GM18526 (cell line): ENCODE measurements around the gene JPH2.

Experiments
- POLR2A ChIP-seq: IDR thresholded peaks from 3 replicates; pipeline ENCODE4 v1.6.1; 2011; ENCODE audit not compliant: insufficient read length; ENCODE audit errors: extremely low read depth

Gene JPH2

DNA sequence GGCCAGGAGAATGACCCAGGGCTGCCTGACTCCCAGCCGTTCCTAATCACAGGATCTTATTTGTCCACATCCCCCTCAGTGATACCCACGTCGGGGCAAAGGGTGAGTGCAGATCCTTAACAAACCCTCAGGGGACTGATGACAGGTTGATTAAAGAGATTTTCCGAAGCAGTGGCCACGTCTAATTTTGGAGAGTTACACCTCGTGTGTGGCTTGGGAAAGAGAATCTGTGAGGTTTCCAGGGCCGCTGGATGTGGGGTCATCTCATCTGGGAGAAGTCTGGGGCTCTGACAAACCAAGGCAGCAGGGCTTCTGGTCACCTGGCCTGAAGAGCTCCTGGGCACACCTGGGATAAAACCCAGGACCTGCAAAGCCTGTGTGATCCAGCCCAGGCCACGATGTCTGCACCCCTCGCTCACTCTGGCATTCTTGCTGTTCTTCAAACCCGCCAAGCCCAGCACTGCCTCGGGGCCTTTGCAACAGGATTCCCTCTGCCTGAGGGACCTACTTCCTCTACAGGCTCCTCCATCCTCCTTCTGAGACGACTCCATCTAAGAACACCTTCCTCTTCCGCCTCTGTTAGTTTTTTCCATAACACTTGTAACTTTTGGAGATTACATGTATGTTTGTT, 4.7 kb downstream of the JPH2 start:
- no peak for TF ChIP-seq POLR2A

DNA sequence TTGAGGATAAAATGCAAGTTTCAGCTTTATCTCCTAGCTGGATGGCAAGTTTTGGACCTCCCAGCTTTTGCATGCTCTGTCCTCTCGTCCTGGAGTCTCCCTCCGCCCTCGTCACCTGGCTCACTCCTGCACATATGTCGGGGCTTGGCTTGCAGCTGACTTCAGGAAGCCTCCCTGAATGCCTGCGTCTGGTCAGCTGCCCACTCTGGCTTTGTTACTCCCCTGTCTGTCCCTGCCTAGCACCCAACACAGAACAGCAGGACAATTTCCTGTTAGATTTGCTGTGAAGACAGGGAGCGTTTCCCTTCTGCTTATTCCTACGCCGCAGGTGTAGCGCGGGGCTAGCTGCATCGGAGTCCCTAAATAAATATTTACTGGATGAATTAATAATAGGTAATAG, 5.4 kb downstream of the JPH2 start:
- no peak for TF ChIP-seq POLR2A

DNA sequence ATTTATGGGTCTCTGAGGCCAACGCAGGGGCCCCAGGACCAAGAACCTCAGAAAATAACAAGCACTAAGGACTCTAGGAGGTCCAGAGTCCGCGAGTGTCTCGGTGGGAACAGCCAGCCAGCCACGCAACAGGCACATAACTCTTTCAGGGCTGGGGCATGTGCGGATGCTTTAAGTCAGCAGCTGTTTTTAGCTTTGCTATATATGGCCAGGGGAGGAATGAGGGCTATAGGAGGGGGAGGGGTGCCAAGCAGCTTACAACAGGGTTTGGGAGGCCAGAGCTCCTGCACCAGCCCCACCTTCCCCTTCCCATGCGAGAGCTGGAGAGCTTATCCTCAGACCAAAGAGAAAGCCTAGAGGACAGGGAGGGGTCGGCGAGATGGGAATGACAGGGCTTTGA, 6.2 kb downstream of the JPH2 start:
- TF ChIP-seq POLR2A: no peak

DNA sequence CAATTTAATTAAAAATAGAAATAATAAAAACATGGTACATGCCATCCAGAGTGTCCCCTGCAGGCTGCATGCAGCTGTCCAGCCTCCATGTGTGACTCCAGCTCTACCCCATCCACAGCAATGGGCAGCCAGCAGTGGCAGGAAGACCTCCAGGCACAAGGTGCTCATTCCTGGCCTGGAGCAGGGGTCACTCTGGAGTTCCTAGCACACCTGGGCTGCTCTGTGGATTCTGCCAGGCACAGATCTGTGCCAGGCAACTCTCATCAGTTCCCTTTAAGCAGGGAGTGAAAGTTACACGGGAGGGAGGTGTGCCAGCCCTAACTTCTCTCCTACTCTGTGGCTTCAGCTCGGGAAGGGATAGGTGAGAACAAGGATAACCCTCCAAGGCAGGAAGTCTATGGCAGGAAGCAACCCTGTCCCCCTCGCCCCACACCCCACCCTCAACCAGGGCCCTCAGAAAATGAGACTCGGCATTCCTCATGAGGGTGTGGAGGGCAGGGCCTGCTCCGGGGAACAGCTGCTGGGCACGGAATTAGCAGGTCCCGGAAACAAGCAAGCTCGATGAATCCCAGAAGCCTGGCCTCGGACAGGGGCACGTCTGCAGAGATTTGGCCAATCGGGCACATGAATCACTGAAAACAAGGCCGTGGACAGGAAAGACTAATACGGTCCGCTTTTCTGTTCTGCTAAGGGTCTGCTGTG, 10.0 kb downstream of the JPH2 start:
- TF ChIP-seq POLR2A: no peak

DNA sequence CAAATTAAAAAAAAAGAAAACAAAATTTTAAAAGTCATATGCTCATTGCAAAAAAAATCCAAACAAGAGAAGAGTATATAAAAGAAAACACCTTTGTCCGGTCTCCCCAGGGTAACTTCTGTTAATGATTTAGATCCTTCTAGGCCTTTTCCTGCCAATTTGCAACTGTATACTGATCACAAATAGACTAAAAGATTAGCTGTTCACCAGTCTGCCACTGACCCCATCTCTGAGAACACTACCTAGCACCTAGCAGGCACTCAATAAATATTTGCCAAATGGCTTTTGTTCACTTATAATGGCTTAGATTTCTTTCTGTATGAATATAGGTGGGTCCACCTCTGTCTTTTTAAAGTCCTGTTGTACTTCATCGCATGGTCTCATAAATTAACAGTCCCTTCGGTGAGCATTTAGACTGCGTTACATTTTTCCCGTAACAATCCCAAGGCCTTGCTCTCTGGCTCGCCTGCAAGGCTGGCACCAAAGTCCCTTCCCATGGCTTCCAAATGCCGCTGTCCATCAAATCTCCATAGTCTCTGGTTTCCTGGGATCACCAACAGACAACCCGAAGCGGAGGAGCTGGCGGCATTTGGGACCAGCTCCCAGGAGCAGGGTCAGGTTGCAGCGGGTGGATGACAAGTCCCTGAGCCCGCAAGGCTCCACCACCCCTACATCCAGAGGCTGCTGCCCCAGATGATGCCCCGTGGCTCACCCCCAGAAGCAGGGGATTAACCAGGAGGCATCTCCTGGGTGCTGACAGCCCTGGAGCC, 11.8 kb downstream of the JPH2 start:
- TF ChIP-seq POLR2A: no peak

DNA sequence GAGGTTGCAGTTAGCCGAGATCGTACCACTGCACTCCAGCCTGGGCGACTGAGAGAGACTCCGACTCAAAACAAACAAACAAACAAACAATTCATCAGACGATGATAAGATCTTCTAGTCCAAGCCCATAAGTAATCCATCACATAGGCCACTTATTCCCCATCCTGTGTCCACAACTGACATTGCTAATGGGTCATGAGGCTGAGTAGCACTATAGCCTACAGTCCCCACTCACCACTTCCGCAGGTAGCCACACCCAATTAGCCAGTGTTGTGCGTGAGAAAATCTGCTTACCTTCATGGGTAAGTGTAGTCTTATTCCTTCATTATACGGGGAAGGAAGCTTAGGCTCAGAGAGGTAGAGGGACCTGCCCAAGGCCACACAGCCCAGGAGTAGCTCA, 13.1 kb downstream of the JPH2 start:
- TF ChIP-seq POLR2A: no peak

DNA sequence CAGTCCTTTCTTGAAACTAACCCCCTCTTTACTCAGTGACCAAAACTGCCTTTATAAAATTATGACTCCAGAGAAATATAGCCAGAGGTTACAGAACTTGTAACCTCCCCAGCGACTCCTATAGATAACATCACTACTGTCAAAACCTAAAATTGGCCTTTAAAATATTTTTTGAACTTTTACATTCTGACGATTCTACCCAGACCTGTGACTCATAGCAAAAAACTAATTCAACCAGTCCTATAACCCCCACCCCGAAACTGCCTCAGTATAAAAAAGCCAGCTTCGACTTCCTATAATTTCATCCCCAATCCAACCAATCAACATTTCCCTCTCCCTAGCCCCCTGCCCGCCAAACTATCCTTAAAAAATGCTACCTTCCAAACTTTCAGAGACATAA, 13.9 kb downstream of the JPH2 start:
- no peak for TF ChIP-seq POLR2A

DNA sequence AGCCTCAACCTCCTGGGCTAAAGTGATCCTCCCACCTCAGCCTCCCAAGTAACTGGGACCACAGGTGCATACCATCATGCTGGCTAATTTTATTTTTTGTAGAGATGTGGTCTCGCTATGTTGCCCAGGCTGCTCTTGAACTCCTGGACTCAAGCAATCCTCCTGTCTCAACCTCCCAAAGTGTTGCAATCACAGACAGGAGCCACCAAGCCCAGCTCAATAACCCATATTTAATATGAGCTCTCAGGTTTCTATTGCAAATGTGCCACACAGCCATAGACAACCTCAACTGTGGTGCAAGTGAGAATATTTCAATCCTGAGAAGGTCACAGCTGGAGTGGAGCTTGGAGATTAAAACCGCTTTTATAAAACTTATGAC, 14.4 kb downstream of the JPH2 start:
- TF ChIP-seq POLR2A: no peak

DNA sequence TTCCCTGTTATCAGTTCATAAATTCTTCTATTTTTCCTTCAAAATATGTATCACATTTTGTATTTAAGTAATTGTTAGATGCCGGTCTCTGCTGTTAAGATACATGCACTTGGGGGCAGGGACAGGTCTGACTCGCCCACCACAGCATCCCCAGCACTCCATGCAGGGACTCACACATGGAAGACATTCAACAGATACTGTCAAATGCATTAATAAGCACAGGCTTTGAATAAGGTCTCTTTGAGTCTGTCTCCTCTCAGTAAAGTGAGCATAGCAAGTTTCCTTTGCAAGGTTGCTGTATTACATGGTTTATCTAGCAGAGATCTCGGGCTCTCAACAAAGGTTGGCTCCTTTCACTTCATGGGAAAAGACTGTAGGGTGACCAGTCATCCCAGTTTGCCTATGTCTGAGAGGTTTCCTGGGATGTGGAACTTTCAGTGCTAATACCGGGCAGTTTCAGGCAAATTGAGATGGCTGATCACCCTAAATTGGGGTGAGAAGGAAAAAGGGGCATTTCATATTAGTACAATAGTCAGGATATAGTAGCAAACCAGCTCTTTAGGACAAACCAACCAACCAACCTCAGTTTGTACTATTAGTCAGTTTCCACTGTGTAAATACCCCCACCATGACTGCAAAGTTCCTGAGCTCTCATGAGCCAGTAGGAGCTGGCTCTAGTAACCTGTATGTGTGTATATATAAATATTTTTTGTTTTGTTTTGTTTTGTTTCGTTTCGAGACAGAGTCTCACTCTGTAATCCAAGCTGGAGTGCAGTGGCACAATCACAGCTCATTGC, 15.0 kb downstream of the JPH2 start:
- TF ChIP-seq POLR2A: no peak

DNA sequence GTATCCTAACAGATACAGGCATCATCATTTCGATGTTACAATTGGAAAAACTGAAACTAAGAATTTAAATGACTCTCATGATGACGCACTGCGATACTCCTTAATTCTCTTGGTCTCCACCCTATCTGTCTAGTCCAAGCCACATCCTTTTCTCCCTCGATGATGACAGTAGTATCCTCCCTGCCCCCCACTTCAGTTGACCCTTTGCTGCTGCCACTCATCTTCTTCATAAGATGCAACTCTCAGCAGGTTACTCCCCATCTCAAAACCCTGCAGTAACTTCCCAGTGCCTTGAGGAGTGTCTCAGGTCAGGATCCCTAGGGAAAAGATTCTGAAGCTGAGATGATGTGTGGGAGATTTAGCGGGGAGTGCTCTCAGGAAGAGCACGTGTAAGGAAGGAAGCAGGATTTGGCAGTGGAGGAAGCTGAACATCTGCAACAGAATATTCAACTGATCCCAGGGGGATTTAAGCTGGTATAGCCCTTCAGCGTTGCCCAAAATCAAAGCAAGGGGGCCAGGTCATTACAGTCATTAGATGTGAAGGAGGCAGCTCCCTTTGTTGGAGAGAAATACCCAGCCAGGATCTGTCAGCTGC, 16.1 kb downstream of the JPH2 start:
- no peak for TF ChIP-seq POLR2A

DNA sequence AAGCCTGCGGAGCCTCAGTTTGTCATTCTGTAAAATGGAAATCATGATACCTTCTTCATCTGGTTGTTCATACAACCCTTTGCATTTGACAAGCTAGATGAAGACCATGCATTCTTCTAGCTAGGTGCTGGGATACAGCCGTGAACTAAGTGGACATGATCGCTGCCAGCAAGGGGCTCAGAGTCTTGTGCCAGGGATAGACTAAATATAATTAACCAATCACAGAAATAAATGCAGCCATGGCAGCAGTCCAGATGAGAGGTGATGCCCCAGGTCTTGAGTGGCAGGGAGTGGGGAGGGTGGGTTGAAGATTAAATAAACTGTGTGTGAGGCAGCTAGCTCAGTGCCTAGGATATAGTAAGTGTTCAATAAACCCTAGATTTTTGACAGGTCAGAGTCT, 19.3 kb downstream of the JPH2 start:
- no peak for TF ChIP-seq POLR2A

DNA sequence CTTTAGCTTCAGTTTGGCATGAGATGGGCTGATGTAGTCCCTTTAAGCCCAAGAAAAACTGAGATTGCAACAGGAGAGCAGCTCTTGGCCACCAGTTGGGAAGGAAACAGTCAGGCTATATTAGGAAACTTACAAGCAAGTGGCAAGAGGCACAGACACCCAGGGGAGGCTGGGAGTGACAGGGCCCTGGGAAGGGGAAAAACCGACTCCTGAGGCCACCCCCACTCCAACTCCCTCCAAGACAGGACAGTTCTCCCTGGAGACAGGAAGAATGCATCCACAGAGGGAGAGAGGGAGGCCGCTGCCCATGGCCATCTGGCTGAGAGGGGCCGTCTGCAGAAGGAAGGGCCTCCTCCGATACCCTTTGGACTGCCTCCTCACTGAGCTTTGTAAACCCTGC, 20.5 kb downstream of the JPH2 start:
- no peak for TF ChIP-seq POLR2A

DNA sequence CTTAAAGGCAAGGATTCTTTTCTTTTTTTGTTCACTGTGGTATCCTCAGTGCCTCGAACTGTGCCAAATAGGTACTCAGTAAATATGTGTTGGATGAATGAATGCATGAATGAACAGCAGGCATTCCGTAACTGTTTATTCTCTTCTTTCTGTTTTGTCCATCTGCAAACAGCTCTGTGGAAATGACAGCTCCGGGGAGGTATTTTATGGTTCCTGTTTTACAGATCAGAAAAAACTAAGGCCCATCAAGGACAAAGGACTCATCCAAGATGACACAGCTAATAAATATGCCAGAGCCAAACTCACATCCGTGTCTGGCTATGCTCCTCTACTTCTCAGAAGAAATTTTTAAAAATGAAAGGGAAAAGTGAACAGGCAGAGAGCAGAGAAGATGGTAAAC, 21.0 kb downstream of the JPH2 start:
- no peak for TF ChIP-seq POLR2A

DNA sequence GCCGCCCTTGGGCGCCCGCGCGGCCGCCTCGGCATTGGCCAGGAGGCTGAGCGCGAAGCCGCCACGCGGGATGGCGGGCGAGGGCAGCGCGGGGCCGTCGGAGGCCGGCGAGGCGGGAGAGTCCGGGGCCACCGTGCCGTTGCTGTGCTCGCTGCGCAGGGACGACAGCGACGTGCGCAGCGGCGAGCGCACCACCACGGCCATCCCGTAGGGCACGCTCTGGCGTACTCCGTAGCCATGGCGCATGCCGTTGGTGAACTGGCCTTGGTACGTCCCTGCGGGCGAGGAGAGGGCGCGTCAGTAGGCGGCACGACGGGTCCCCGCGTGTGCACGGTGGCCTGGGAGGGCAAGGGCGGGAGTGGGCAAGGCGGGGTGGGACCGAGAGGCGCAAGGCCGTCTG, 26.9 kb downstream of the JPH2 start:
- no peak for TF ChIP-seq POLR2A

DNA sequence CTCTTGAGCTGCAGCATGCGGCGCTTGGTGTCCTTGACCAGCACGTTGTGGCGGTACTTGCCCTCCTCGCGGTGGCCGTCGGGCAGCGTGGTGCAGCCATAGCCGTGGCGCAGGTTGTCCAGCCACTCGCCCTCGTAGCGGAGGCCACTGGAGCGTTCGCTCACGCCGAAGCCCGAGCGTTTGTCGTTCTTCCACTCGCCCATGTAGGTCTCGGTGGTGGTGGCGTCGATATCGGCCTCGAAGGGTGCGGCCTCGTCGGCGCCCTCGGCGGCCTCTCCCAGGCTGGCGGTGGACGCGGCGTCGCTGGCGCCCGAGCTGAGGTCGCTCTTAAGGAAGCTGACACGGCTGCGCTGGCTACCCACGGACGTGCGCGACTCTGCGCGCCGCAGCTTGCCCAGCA, 27.3 kb downstream of the JPH2 start:
- TF ChIP-seq POLR2A: no peak

DNA sequence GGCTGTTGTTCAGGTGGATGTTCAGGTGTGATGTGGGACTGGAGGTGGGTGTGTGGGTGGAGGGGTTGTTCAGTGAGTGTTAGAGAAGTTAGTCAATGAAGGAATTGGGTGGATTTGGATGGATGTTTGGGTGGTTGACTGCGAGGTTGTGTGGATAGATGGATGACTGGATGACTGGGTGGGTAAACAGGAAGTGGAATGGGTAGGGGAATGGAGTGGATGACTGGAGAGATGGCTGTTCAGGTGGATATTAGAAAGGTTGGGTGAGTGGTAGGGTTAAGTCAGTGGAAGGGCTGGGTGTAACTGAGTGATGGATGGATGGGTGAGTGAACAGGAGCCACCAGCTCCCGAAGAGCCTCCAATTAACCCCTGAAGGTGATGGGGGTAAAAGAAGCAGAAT, 27.9 kb downstream of the JPH2 start:
- TF ChIP-seq POLR2A: no peak

DNA sequence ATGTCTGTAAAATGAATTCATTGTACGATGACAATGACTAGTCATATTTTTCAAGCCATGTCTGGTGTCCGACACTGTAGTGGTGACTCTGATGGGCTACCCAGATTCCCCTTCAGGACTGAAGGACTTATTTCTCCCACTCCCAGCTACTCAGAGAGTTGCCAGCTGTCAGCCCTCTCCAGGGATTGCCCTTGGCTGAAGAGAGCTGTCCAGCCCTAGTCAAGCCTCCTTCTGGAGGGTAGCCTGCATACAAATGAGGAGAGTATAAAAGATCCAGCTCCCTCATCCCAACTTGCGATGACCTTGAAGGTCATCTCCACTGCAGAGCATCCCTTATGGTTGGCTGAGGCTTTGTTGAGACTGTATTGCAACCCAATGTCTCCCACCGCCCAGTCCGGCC, 29.9 kb downstream of the JPH2 start:
- no peak for TF ChIP-seq POLR2A
